HepG2 (cell line): ENCODE measurements around the gene MAPK10. TPM values are rescaled to one million over a fixed set of nuclear protein-coding genes. Genes with fewer than 3 reads are reported as not detected.

Source experiments
- ATAC-seq: fragments of 200-7000 bp; cut with Tn5 transposase; 3 replicates; pipeline ENCODE4 v1.9.1; 2020; ENCODE audit warnings: mild to moderate bottlenecking, moderate library complexity
- BruUV-seq: library from RNA; stranded (reverse); fragments of 400-500 nt; replicated peaks from 2 replicates; lab custom pipeline; 2021; lab: Mats Ljungman, UMichigan
- CTCF ChIA-PET: fragments of 300-600 bp; formaldehyde crosslinking; extraction: SDS; loops from one replicate; lab custom pipeline; 2021; ENCODE audit warnings: low total read pairs, inconsistent platforms, low intra/inter-chr PET ratio; lab: Yijun Ruan, JAX
- POLR2A ChIA-PET: fragments of 350-600 bp; sonication (Branson Sonifier 250); formaldehyde crosslinking; loops from one replicate; lab custom pipeline; 2020; ENCODE audit warnings: antibody characterized with exemption, inconsistent platforms; lab: Yijun Ruan, JAX
- DNase-seq: peaks from one replicate; pipeline ENCODE4 v3.0.0-alpha.2; 2015; ENCODE audit warnings: low spot score
- FAIRE-seq: peaks from 3 replicates; lab custom pipeline; 2011; peaks lifted over from hg19 to GRCh38; lab: Jason Lieb, UNC
- H2AFZ ChIP-seq: one replicate; pipeline ENCODE4 v1.6.1; 2011; ENCODE audit warnings: low read length, inconsistent platforms
- H3K27ac ChIP-seq: fragments of 300-600 bp; 3 replicates; pipeline ENCODE4 v1.8.0; 2011; ENCODE audit warnings: mixed run types, mild to moderate bottlenecking, mixed read lengths, low read length, inconsistent platforms; ENCODE audit not compliant: insufficient read depth; ENCODE audit errors: extremely low read length
- H3K27me3 ChIP-seq, 2 experiments: fragments of 200-600 bp in 1 of 2; 2 replicates in 1 of 2; 3 replicates in 1 of 2; pipeline versions ENCODE4 v1.6.0 to v1.8.0; 2011; ENCODE audit warnings: low read length in 2 of 2, mild to moderate bottlenecking in 2 of 2, moderate library complexity in 2 of 2, inconsistent platforms in 1 of 2; ENCODE audit not compliant: insufficient read depth in 2 of 2, control insufficient read depth in 1 of 2
- H3K36me3 ChIP-seq, 2 experiments: fragments of 200-600 bp in 1 of 2; replicated peaks in 1 of 2; 2 replicates in 1 of 2; 3 replicates in 1 of 2; pipeline versions ENCODE4 v1.5.1 to v1.8.0; 2011; ENCODE audit warnings: low read length in 2 of 2, inconsistent platforms in 1 of 2; ENCODE audit not compliant: insufficient read depth in 2 of 2, control insufficient read depth in 1 of 2
- H3K4me1 ChIP-seq: 2 replicates; pipeline ENCODE4 v1.5.1; 2012; ENCODE audit warnings: low read length, inconsistent platforms; ENCODE audit not compliant: insufficient read depth
- H3K4me2 ChIP-seq: 2 replicates; pipeline ENCODE4 v1.6.0; 2011; ENCODE audit warnings: low read depth, low read length, inconsistent platforms
- H3K4me3 ChIP-seq, 3 experiments: fragments of 200-600 bp in 1 of 3; sonication (generic), shearing (Covaris generic) in 1 of 3; replicated peaks in 1 of 3; 2 replicates each; pipeline ENCODE4 v1.5.1; 2011 to 2016; ENCODE audit warnings: low read length in 3 of 3, inconsistent platforms in 2 of 3, low read depth in 2 of 3, mild to moderate bottlenecking in 2 of 3, control low read depth in 1 of 3, mixed read lengths in 1 of 3; ENCODE audit not compliant: insufficient read depth in 1 of 3
- H3K79me2 ChIP-seq: one replicate; pipeline ENCODE4 v1.6.1; 2011; ENCODE audit warnings: low read length, inconsistent platforms; ENCODE audit not compliant: insufficient read depth
- H3K9ac ChIP-seq: 2 replicates; pipeline ENCODE4 v1.6.0; 2011; ENCODE audit warnings: mild to moderate bottlenecking, low read depth, low read length, inconsistent platforms; ENCODE audit not compliant: insufficient read depth
- H3K9me3 ChIP-seq: 2 replicates; pipeline ENCODE4 v1.5.1; 2012; ENCODE audit warnings: mild to moderate bottlenecking, low read length
- H4K20me1 ChIP-seq: 2 replicates; pipeline ENCODE4 v1.6.0; 2011; ENCODE audit warnings: inconsistent platforms, mild to moderate bottlenecking, low read length, moderate library complexity; ENCODE audit not compliant: insufficient read depth
- ARNTL ChIP-seq: sonication (generic); formaldehyde crosslinking; IDR thresholded peaks from 2 replicates; pipeline ENCODE4 v1.4.0; 2020; ENCODE audit warnings: mild to moderate bottlenecking, missing genetic modification reagents
- ELF3 ChIP-seq: IDR thresholded peaks from 2 replicates; pipeline ENCODE4 v1.6.1; 2016; ENCODE audit warnings: missing genetic modification reagents, missing compliant biosample characterization
- GZF1 ChIP-seq: sonication (generic); formaldehyde crosslinking; IDR thresholded peaks from 2 replicates; pipeline ENCODE4 v1.5.1; 2020; ENCODE audit warnings: mild to moderate bottlenecking, missing genetic modification reagents
- HHEX ChIP-seq: IDR thresholded peaks from 2 replicates; pipeline ENCODE4 v1.6.1; 2016; ENCODE audit warnings: control low read depth
- MXD4 ChIP-seq: IDR thresholded peaks from 2 replicates; pipeline ENCODE4 v1.6.1; 2016; ENCODE audit warnings: mild to moderate bottlenecking, missing biosample characterization, missing genetic modification reagents
- NCOA5 ChIP-seq: sonication (generic); formaldehyde crosslinking; IDR thresholded peaks from 2 replicates; pipeline ENCODE4 v1.4.0; 2020; ENCODE audit warnings: missing genetic modification reagents
- NPAS2 ChIP-seq: sonication (generic); formaldehyde crosslinking; IDR thresholded peaks from 2 replicates; pipeline ENCODE4 v1.8.0; 2022; ENCODE audit warnings: mild to moderate bottlenecking, missing genetic modification reagents, borderline replicate concordance
- ONECUT2 ChIP-seq: sonication (generic); formaldehyde crosslinking; IDR thresholded peaks from 2 replicates; pipeline ENCODE4 v1.4.0; 2020; ENCODE audit warnings: missing genetic modification reagents
- RARG ChIP-seq: sonication (generic); formaldehyde crosslinking; IDR thresholded peaks from 2 replicates; pipeline ENCODE4 v1.4.0; 2020; ENCODE audit warnings: low read depth, mild to moderate bottlenecking, missing genetic modification reagents
- TEAD2 ChIP-seq: sonication (generic); formaldehyde crosslinking; IDR thresholded peaks from 2 replicates; pipeline ENCODE4 v1.9.0; 2021; ENCODE audit warnings: missing genetic modification reagents
- THAP11 ChIP-seq: IDR thresholded peaks from 2 replicates; pipeline ENCODE4 v1.6.1; 2016; ENCODE audit warnings: missing biosample characterization, missing genetic modification reagents
- ZFP1 ChIP-seq: IDR thresholded peaks from 2 replicates; pipeline ENCODE4 v1.6.1; 2016
- ZNF44 ChIP-seq: sonication (generic); formaldehyde crosslinking; IDR thresholded peaks from 2 replicates; pipeline ENCODE4 v1.5.1; 2020; ENCODE audit warnings: mild to moderate bottlenecking, missing genetic modification reagents
- ZNF564 ChIP-seq: sonication (generic); formaldehyde crosslinking; IDR thresholded peaks from 2 replicates; pipeline ENCODE4 v1.8.1; 2023; ENCODE audit warnings: mild to moderate bottlenecking, missing genetic modification reagents
- ZNF761 ChIP-seq: sonication (generic); formaldehyde crosslinking; conservative IDR thresholded peaks from 2 replicates; pipeline ENCODE4 v1.4.0; 2020; ENCODE audit warnings: mild to moderate bottlenecking, missing genetic modification reagents
- ZNF780A ChIP-seq: sonication (generic); formaldehyde crosslinking; IDR thresholded peaks from 2 replicates; pipeline ENCODE4 v1.8.0; 2022; ENCODE audit warnings: mild to moderate bottlenecking, missing genetic modification reagents, moderate library complexity
- WGBS: methylation state at CpG from one replicate; pipeline ENCODE4 v1.1.6; 2017; ENCODE audit warnings: low lambda C conversion rate; 5-methylcytosine and 5-hydroxymethylcytosine counted together
- in situ Hi-C: cut with HindIII; loops from 2 replicates; pipeline ENCODE4 v1.10.0; 2017; ENCODE audit warnings: low pct_unique_long_range_greater_than_20kb; ENCODE audit not compliant: extremely low pct_ligation_motif_present
- intact Hi-C: fragments of 100-400 bp; cut with micrococcal nuclease; formaldehyde crosslinking; loops from one replicate; pipeline ENCODE4 v1.10.0; 2022; ENCODE audit not compliant: unreplicated experiment
- polyA plus RNA-seq, 8 experiments: library from polyadenylated mRNA; depleted of rRNA in 3 of 8; stranded (reverse) in 7 of 8; unstranded in 1 of 8; fragments of >200 nt; fragmentation: Illumina TruSeq in 4 of 8; extraction: Trizol in 4 of 8; gene quantifications; 2 replicates each; pipeline versions ENCODE4 v1.2.1 to v1.2.3, GENCODE V29; 2011 to 2016; ENCODE audit warnings: low read depth in 4 of 8, missing spikeins in 1 of 8, mixed read lengths in 1 of 8; ENCODE audit not compliant: insufficient read depth in 1 of 8
- total RNA-seq, 5 experiments: library from RNA; depleted of rRNA; stranded (reverse); fragments of >200 nt; fragmentation: Illumina TruSeq; extraction: Trizol; gene quantifications; 2 replicates each; pipeline ENCODE4 v1.2.3, GENCODE V29; 2016; ENCODE audit warnings: low read depth in 1 of 5
- TF ChIP-seq, protein P1 (sequence below): sonication (generic); formaldehyde crosslinking; IDR thresholded peaks from 2 replicates; pipeline ENCODE4 v1.4.0; 2020; ENCODE audit warnings: missing genetic modification reagents, borderline replicate concordance
- TF ChIP-seq, protein P2 (sequence below): sonication (generic); formaldehyde crosslinking; IDR thresholded peaks from 2 replicates; pipeline ENCODE4 v1.4.0; 2020; ENCODE audit warnings: missing genetic modification reagents; ENCODE audit errors: not compliant biosample characterization
- TF ChIP-seq, protein P3 (sequence below): sonication (generic); formaldehyde crosslinking; IDR thresholded peaks from 2 replicates; pipeline ENCODE4 v1.4.0; 2020; ENCODE audit warnings: mild to moderate bottlenecking, missing genetic modification reagents
- TF ChIP-seq, protein P4 (sequence below): sonication (generic); formaldehyde crosslinking; IDR thresholded peaks from 2 replicates; pipeline ENCODE4 v1.8.1; 2023; ENCODE audit warnings: mild to moderate bottlenecking, missing genetic modification reagents, borderline replicate concordance

Gene MAPK10
- total and polyA plus RNA-seq, 2 of the 13 experiments (the other 11 are each of a cell fraction or from before 2014, with no cell fraction given) = not detected

DNA sequence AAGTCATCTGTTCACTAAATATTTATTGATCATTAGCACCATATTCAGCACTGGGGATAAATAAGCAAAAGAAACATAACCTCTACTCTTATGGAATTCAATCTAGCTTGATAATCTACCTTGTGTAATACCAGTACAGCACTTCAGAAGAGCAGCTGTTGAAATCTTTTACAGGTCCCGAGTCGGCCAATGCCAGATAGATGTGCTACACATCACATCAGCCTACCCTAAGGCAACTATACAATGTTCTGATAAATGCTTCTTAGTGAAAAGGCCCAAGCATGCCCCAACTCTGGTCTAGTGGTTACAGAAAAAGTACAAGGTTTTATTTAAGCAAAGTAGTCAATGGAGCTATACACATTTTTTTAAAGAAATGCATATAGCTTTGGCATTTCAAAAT is 68.7 kb downstream of the MAPK10 start:
- no peaks in the 10 kb centered on the region for H4K20me1 ChIP-seq

DNA sequence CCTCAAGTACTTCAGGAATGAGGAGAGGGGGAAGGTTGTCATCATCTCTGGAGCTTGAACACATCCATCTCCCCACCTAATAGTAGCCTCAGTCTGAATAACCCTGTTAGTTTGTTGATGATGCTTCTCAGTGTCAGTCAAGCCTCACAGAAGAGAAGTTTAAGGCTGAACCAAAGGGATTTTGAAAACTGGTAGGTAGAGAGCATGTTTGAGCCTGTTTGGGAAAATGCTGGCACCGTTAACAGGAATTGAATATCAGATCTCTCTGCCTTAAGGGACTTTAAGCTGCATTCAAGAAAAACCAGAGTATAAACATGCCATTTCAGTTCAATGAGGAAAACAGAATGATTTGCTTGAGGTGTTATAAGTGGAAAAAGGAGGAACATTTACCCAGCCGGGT is 73.1 kb downstream of the MAPK10 start:
- Histone ChIP-seq H3K79me2 (no peaks in the 10 kb centered on the region), H3K4me2 (no peak overlapping the region), H4K20me1 (no peaks in the 10 kb centered on the region), H2AFZ (no peak overlapping the region), H3K9me3 (no peaks in the 10 kb centered on the region), H3K9ac (no peak overlapping the region), H3K36me3 (no peaks in the 10 kb centered on the region), H3K27ac (no peak overlapping the region), H3K4me1 (no peaks in the 10 kb centered on the region), H3K4me3 (no peak overlapping the region), H3K27me3 (no peaks in the 10 kb centered on the region; a peak in 1 of 5 replicates)
- in situ Hi-C loops (no loop called here), intact Hi-C loops (no loop called here)
- ATAC-seq (no peak), DNase-seq (no peak), FAIRE-seq (no peak)
- POLR2A ChIA-PET = no interaction called here
- CTCF ChIA-PET = no interaction called here
- 3% methylated on average over 2 of the region's 2 CpGs for WGBS
- no TSS peak for BruUV-seq
- TF ChIP-seq ONECUT2 (CRISPR knock-in tag) = no peak
- TF ChIP-seq ZFP1 (CRISPR knock-in tag) = no peak
- TF ChIP-seq, protein P1, sequence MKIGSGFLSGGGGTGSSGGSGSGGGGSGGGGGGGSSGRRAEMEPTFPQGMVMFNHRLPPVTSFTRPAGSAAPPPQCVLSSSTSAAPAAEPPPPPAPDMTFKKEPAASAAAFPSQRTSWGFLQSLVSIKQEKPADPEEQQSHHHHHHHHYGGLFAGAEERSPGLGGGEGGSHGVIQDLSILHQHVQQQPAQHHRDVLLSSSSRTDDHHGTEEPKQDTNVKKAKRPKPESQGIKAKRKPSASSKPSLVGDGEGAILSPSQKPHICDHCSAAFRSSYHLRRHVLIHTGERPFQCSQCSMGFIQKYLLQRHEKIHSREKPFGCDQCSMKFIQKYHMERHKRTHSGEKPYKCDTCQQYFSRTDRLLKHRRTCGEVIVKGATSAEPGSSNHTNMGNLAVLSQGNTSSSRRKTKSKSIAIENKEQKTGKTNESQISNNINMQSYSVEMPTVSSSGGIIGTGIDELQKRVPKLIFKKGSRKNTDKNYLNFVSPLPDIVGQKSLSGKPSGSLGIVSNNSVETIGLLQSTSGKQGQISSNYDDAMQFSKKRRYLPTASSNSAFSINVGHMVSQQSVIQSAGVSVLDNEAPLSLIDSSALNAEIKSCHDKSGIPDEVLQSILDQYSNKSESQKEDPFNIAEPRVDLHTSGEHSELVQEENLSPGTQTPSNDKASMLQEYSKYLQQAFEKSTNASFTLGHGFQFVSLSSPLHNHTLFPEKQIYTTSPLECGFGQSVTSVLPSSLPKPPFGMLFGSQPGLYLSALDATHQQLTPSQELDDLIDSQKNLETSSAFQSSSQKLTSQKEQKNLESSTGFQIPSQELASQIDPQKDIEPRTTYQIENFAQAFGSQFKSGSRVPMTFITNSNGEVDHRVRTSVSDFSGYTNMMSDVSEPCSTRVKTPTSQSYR (CRISPR knock-in tag) = no peak
- no peak for TF ChIP-seq ZNF564 (CRISPR knock-in tag)
- TF ChIP-seq ZNF780A (CRISPR knock-in tag) = no peak
- TF ChIP-seq NPAS2 (CRISPR knock-in tag) = no peak
- no peak for TF ChIP-seq GZF1 (CRISPR knock-in tag)
- TF ChIP-seq RARG = no peak
- TF ChIP-seq, protein P2, sequence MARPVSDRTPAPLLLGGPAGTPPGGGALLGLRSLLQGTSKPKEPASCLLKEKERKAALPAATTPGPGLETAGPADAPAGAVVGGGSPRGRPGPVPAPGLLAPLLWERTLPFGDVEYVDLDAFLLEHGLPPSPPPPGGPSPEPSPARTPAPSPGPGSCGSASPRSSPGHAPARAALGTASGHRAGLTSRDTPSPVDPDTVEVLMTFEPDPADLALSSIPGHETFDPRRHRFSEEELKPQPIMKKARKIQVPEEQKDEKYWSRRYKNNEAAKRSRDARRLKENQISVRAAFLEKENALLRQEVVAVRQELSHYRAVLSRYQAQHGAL (CRISPR knock-in tag) = no peak
- no peak for TF ChIP-seq HHEX (CRISPR knock-in tag)
- no peak for TF ChIP-seq NCOA5

More for the DNA sequence above, 68.7 kb downstream of the MAPK10 start:
- H3K4me1 ChIP-seq = no peaks in the 10 kb centered on the region
- FAIRE-seq (no peak), DNase-seq (no peak), ATAC-seq (no peak)
- no peak overlapping the region for H3K27ac ChIP-seq
- H3K4me3 ChIP-seq = no peak overlapping the region
- in situ Hi-C loops = no loop called here
- H3K36me3 ChIP-seq = no peaks in the 10 kb centered on the region
- no peaks in the 10 kb centered on the region for H3K79me2 ChIP-seq
- ChIA-PET POLR2A (no interaction called here), CTCF (no interaction called here)
- H3K9me3 ChIP-seq = no peaks in the 10 kb centered on the region
- BruUV-seq = no TSS peak
- WGBS = 0% methylated on average over 2 of the region's 2 CpGs
- H3K9ac ChIP-seq = no peak overlapping the region
- intact Hi-C loops = no loop called here
- no peak overlapping the region for H2AFZ ChIP-seq
- H3K27me3 ChIP-seq = no peaks in the 10 kb centered on the region; a peak in 1 of 5 replicates
- TF ChIP-seq ZNF44 (CRISPR knock-in tag) (no peak), ARNTL (no peak), ZNF761 (CRISPR knock-in tag) (no peak), TEAD2 (CRISPR knock-in tag) (no peak), MXD4 (no peak), ELF3 (CRISPR knock-in tag) (no peak), THAP11 (CRISPR knock-in tag) (no peak)
- TF ChIP-seq, protein P3, sequence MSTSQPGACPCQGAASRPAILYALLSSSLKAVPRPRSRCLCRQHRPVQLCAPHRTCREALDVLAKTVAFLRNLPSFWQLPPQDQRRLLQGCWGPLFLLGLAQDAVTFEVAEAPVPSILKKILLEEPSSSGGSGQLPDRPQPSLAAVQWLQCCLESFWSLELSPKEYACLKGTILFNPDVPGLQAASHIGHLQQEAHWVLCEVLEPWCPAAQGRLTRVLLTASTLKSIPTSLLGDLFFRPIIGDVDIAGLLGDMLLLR (CRISPR knock-in tag) = no peak
- TF ChIP-seq, protein P4, sequence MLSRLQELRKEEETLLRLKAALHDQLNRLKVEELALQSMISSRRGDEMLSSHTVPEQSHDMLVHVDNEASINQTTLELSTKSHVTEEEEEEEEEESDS (CRISPR knock-in tag) = no peak
- no peak overlapping the region for H3K4me2 ChIP-seq
